HG02798 (cell line): Measurements from ENCODE around the gene IGLL1.
"Not testable (repeated sequence)": the region's sequence is repeated elsewhere in the genome, so short reads cannot be mapped to it uniquely, and the experiment has no call there.

Experiments used
- ATAC-seq: cut with Tn5 transposase; IDR thresholded peaks from one replicate; pipeline ENCODE4 v1.9.1; 2021; ENCODE audit warnings: mild to moderate bottlenecking; ENCODE audit not compliant: unreplicated experiment, poor library complexity

Gene IGLL1

DNA sequence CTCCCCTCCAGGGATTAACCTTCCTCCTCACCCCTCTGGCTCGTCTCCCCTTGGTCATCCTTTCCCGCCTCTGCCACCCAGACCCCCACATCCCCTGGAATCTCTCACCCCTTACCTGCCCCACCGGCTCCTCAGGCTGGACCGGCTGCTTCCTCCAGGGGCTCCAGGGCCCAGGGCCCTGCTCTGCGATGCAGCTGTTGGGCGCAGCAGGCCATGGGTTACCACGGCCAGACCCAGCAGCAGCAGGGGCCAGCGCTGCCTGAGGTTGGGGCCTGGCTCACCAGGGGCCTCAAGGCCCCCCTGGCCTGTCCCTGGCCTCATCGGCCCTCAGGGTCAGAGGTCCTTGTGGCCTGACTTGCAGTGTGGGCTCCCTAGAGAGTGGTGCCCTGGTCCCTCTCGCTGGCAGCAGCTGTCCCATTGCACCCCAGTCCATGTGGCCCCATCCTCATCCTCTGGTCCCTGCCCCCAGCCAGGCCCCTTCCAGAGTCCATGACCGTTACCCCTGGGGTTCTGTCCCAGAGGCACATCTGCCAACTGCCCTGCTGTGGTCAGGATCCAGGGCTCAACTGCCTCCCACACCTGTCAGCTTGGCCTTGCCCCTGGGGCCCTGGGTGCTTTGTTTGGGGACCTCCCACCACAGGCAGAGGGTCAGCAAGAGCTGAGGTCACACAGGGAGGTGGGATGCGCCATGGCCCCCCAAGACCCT, at the start of gene IGLL1:
TSS of gene IGLL1 (minus strand) at position 421 of the 706 bp plus-strand sequence. CDS start at position 321, 100 bp downstream.
- ATAC-seq, result no peak

DNA sequence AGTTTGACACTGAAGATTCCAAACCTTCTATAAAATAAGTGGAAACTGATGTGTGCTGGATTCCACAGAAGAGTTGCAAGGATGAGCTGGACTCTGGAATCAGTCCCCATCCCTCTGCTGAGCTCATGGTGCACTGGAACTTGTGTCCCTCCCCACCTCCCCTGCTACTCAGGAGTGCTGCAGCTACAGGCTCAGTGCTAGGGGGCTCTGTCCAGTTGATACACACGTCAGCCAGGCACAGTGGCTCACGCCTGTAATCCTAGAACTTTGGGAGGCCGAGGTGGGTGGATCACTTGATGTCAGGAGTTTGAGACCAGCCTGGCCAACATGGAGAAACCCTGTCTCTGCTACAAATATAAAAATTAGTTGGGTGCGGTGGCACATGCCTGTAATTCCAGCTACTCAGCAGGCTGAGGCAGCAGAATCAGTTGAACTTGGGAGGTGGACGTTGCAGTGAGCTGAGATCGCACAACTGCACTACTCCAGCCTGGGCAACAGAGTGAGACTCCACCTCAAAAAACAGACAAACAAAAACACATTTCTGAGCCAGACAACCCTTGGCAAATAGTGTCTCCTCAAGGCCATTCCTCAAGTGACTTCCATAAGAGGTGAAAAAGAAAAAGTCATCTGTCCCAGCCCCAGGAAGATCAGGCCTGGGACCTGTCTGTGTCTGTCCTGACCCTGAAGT, 48.1 kb upstream of the IGLL1 start:
- not testable (repeated sequence) for ATAC-seq

DNA sequence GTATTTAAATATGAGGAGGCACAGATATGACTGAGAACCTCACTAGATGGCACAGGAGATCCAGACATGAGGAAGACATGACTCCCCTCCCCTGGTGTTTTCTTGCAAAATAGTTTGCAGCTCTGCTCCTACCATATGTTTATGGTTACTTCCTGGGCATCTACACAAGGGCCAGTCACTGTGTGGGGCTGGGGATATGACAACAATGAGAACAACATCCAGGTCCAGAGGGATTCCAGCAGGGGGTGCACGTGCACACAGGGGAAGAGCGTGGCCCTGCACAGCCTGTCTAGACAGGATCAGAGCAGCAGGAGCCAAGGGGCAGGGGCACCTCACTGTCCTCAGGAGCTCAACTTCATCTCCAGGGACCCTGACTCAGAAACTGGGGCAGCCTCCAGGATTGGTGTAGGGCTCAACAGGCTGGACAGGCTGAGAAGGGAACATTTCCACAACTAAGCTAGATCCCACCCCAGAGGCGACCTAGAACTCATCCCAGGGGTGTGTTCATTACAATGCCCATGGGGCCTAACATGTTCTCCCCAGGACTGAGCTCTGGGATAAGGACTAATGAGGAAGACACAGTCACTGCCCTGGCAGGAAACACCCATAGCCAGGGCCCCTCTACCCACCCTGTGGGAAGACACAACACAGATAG, 47.4 kb upstream of the IGLL1 start:
- ATAC-seq, result not testable (repeated sequence)

DNA sequence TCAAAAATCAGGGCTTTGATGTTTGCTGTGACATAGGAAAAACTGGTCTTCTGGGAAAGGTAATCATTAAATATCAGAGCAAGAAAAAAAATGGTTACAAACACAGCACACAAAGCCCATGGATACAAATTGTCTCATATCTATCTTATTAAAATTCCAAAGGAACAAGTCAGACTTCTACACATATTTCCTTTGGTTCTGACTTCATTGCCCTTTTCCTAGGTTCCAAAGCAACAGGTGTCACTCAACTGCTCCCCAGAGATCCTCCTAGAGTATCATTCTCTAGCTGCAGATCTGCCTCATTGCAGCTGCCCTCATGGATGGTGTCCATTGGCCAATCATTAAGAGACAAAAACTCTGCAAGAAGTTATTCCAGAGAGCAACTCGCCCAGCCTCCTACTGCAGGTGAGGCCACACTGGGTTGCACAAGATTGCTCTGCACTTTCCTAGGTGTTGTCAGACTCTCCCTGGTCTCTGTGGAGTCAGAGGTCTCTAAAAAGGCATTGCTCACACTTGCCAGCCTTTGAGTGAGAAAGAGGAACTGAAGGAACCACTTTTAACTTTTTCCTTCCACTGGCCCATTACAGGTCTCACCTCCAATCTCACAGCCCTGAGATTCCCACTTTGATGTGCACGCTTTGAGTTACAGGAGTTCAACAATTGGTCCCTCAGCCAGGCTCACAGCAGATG, 46.3 kb upstream of the IGLL1 start:
- ATAC-seq, result no peak

DNA sequence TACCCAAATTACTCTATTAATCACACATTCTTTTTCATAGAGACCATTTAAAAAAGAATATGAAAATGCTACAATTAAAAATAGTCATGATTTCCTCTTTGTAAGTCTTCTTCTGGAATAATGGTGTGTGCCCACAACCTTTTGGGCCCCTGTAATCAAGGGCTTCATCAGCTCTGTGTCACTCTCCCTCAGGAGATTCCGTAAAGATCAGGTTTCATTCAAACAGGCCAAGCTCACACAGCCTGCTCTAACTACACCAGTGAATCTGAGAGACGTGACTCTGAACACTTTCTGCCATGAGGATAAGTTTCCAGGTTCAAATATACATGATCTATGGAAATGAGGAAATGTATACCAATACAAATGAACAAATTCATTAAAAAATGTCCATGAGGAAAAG, 42.5 kb upstream of the IGLL1 start:
- no peak for ATAC-seq

DNA sequence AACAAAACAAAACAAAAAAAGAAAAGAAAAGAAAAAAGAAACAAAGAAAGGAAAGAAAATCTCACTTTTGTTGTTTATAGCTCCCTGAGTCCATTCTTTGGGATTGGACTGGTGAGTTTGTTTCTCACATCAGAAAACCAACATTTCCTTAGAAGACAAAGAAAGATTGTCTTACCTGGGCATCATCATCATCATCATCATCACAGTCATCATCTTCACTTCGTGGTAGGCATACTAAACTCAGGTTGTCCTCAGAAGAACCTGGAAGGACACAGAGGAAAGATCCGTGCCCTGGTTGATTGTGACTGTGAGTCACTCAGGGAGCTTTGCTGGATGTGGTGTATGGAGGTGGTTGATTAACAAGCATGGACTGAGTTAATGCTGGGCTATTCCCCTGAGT, 41.8 kb upstream of the IGLL1 start:
- ATAC-seq, result not testable (repeated sequence)

DNA sequence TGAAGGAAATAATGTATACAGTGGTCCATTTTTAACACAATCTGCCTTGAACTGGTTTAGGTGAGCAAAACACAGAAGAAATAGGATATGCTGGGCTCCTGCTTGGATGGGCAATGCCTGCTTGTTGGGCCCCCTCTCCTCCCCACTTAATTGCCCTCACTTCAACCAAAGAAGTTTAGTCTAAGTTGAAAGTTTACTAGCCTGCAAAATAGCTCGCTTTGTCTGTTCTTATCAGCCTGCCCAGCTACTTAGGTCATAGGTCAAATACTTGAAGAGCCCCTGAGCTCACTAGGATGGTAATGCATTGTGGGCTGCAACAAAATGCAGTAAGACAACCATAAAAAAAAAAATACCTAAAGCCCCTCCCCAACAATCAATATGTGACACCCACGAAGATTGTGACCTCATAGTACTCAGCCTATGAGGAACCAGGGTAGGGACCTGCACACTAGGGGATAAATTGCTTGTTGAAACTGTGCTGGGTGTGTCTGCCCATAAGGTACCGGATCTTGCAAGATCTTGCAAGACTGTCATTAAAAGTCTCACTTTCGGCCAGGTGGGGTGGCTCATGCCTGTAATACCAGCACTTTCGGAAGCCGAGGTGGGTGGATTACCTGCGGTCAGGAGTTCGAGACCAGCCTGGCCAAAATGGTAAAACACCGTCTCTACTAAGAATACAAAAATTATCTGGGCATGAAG, 41.1 kb upstream of the IGLL1 start:
- no peak for ATAC-seq

DNA sequence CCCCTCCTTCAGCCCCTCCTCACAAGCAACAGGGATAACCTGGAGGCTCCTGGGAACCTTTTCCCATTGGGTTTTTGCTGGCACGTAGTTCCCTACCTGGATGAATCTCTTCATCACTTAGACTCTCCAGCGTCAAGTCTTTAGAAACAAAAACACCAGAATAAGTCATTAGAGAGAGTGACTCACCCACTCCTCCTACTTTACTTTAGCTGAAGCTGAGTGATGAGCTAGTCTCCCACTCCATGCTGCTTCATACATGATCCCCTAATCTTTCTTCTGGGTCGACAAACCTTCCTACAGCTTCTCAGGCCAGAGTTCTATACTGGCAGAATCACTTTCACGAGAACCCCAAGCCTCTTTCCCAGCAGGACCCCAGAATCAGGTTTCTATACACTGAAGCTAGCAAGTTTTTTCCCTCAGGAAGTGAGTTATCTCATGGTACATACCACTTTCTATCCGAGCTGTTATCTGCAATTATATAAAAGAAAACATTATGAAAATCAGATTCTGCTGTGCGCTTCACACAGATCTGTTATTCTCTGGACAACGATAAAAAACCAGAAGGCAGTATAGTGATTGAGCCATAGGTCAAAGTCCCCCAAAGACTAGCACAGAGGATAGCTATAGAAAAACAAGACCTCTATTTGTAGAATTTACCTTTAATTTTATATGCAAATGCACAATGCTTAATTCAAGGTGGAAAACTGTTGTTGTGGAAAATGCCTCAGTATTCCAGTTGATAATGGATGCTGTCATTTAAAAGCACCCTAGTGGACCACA, 33.3 kb upstream of the IGLL1 start:
- ATAC-seq, result no peak

DNA sequence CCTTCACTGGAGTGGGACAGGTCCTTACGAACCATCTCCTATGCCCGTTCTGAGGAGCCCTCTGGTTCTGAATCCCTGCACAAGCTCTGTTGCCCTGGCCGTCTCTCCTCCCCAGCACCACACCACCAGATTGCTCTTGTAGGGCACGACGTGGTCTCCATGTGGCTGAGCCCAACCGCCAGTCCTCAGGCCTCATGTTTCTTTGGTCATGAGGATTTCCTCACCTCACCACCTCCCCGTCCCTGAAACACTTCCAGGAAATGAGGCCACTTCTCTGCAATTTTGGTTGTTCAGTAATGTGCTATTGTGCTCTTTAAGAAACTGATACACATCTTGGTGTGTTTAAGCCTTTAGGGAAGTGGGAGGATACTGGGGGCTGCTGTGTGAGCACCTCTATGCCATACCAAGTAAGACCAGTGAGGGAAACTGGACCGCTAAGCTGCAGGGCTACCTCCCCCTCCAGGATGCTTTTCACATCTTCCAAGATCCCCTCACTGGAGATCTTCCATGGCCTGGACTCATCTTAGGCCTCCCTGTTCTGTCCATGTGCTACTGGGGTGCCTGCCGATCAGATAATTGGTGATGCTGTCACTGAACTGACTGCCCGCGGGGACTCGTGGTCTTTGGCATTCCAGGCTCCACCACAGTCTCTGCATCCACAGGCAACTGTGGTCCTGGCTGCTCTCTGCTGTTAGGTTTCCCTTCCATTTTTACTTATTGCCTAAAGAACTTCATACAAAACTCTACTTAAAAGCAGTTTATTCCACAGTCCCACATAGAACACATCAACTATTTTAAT, 30.1 kb upstream of the IGLL1 start:
- ATAC-seq, result no peak

DNA sequence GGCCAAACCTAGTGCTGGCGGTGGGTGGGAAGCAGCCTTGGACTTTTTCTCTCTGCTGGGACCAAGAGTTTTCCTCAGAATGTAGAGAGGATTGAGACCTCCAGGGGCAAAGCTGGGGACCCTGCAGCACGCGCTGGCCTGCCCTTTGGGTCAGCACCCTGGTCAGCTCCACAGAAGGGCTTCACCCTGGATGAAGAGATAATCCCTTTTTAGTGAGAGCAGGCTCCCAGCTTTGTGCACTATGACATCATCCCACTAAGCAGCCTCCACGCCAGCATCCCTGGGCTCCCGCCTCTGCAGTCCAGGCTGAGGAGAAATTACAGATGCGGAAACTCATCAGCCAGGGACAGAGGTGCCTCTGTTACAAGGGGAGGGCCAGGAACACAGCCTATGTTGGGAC, 28.5 kb upstream of the IGLL1 start:
- ATAC-seq, result no peak

DNA sequence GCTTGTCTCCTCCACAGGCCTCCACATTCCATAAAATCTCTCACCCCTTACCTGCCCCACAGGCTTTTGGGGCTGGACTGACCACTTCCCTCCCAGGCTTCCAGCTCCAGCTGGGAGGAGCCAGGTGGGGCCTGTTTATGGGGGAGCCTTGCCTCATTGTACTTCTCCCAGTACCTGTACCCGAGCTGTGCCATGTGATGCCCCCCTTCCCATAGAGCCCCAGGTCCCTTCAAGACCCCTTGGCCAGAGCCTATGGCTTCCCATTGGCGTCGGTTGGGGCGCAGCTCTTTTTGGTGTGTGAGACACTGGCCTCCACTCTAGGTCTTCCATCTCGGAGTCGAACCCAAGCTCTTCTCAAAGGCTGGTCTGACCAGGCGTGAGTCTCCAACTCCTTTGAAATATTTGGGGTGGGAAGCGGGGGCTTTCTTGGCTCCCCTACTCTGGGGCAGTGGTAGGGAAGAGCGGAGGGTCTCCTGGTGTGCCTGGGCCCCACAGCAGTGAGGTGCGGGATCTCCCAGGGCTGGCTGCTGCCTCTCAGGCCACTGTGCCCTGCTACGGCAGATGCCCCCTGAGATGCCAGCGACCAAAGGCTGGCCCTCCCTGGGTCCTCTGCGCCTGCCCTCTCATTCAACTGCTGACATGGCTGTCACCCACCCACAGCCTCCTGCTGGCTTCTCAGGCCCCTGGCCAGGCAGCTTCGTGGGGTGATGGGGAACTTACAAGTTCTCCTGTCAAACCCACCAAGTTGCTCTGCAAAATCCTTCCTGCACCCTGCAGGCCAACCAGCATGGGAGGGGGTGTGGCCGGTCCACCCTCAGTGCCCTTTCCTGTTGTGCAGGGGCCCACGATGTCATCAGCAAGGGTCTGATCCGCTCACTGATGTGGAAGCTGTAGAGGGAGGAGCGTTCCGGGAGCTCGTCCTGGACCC, 26.4 kb upstream of the IGLL1 start:
- no peak for ATAC-seq

DNA sequence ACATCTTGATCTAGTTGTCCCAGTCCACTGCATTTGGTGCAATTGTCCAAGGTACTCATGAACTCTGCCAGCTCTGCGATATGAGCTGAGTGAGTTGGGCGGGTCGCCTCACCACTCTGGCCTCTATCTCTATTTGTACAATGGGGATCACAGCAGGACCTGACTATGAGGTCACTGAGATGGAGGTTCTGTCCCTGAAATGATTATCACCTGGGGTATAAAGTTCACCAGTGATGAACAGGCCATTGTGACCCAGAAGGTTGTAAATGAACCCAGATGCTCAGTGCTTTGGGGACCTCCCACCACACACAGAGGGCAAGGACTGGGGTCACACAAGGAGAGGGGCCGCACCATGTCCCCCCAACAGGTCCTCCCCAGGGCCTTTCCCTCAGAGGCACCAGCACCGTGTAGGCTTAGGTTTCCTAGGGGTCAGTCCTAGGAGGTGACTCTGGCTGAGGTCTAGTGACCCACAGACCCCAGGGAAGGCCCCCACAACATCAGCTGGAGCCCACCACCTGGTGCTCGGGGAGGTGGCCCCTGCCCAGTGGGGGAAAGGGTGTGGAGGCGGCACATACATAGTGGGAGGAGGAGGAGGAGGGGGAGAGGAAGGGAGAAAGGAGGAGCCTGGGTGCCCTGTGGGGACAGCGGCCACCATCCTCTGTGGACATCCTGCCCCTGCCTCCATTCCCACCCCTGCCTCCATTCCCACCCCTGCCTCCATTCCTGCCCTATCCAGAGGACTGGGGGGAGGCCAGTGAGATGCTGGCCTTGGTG, 25.0 kb upstream of the IGLL1 start:
- no peak for ATAC-seq

DNA sequence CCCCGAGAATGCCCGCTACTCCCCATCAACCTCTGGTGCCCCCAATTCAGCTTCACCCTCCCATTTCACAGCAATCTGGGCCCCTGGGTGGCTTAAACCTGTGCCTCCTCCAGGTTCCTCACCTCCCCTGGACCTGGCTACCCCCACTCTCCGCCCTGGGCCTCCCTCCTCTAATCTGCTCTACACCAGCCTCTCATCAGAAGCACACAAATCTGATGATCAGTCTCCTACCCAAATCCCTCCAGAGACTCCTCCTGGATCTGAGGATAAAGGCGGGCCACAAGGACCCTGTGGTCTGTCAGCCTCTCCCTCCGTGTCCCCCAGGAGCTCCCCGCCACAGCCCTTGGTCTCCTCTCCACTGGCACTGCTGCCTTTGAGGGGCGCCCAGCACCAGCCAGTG, 23.2 kb upstream of the IGLL1 start:
- ATAC-seq, result no peak

DNA sequence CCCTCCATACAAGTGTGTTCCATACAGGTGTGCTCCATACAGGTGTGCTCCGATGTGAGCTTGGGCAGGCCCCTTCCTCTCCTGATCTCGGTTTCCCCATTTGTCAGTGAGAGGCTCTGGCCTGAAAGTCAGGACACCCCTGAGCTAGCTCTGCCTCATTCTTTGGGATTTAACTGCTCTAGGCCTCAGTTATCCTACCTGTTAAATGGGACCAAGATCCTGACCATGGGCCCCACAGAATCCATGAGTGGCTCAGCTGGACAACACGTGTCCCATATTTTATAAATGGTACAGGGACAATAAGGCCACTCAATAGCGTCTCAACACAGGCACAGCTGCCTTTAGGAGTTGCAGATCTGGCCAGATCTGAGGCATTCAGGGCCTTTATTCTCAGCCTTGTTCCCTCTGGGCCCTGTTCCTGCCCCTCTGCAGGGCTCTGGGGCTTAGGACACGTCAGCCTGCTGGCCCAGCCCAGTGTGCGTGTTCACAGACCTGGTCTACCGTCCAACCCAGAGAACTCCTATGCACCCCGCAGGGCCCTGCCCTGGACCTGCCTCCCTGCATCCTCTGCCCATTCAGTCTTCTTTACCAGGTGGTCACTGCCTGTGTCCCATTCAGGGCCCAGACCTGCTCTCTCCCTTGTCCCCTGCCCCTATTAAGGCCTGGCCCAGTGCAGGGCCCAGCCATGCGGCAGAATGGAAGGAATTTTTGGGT, 18.9 kb upstream of the IGLL1 start:
- ATAC-seq, result no peak

DNA sequence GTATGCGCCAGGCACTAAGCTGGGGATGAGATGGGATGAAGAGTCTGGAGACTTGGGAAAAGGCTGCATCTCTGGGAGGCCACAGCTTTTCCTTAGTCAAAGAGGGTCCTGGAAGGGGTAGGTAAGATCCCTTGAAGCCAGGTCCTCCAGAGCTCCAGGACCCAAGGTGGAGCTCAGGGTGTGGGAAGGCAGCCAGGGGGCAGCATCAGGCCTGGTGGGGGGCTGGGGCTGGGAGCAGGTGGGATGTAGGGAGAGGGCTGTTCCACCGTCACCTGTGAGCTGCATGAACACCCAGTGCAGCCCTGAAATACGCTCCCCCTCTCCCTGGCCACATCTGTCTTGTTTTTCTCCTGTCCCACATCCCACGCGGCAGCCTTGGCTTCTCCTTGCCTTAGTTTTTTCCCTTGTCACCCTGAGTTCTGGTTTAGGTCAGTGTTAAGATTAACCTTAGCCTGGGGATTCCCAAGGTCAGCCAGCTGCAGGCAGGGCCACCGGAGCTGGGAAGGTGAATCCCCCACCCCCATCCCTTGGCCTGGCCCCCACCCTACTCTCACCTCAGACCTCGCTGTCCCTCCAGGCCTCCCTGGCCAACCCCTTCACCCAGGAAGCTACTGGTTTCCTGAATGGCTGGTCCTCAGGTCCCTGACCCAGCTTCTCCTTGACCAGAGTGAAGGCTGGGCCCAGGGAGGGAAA, 17.6 kb upstream of the IGLL1 start:
- not testable (repeated sequence) for ATAC-seq

DNA sequence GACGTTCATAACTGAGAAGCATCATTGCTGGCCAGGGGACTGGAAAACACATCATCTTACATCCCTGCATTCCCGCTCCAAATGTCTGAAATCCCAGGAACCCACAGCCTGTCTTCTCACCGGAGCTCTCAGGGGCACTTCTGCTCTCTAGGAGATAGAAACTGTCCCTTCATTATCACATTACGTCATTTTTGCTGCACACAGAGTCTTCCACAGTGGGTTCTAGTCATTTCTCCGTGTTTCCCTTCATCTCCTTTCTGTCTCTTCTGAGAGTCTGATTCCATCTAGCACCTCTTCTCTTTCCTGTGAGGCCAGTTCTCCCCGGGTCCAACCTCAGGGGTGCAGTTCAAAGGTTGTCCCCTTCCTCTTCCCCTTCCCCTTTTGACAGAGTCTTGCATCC, 15.8 kb upstream of the IGLL1 start:
- ATAC-seq, result not testable (repeated sequence)
